H1 (cell line): Measurements from ENCODE around the gene PGP. TPM values are rescaled to one million over a fixed set of nuclear protein-coding genes. Genes with fewer than 3 reads are reported as not detected.

Source experiments
- CTCF ChIA-PET: fragments of 300-600 bp; sonication (Branson Sonifier 250); formaldehyde crosslinking; loops from one replicate; lab custom pipeline; 2021; ENCODE audit not compliant: partially characterized antibody; lab: Charles Lee
- POLR2A ChIA-PET: fragments of 300-600 bp; sonication (Branson Sonifier 250); formaldehyde crosslinking; loops from one replicate; lab custom pipeline; 2021; ENCODE audit warnings: inconsistent platforms; ENCODE audit not compliant: partially characterized antibody; lab: Charles Lee
- DNase-seq, 2 experiments: peaks; one replicate each; pipeline versions ENCODE4 v3.0.0 to v3.0.0-alpha.2; 2010 to 2022; ENCODE audit warnings: low spot score in 2 of 2, low read depth in 1 of 2, mixed read lengths in 1 of 2
- FAIRE-seq: peaks from 2 replicates; lab custom pipeline; 2011; peaks lifted over from hg19 to GRCh38; lab: Jason Lieb, UNC
- H2AFZ ChIP-seq: 2 replicates; pipeline ENCODE4 v1.8.1; 2012; ENCODE audit warnings: low read length, inconsistent platforms
- H2AK5ac ChIP-seq: 2 replicates; pipeline ENCODE4 v1.6.1; 2013; ENCODE audit warnings: low read depth, low read length
- H2BK120ac ChIP-seq: replicated peaks from 2 replicates; pipeline ENCODE3; 2013; ENCODE audit warnings: low read depth, low read length, inconsistent platforms
- H2BK12ac ChIP-seq: 2 replicates; pipeline ENCODE4 v1.6.1; 2013; ENCODE audit warnings: low read depth, low read length
- H2BK15ac ChIP-seq: 2 replicates; pipeline ENCODE4 v1.6.1; 2013; ENCODE audit warnings: low read length
- H2BK20ac ChIP-seq: 2 replicates; pipeline ENCODE4 v1.6.1; 2013; ENCODE audit warnings: low read length
- H2BK5ac ChIP-seq: 2 replicates; pipeline ENCODE4 v1.6.1; 2013; ENCODE audit warnings: low read depth, low read length
- H3K14ac ChIP-seq: 2 replicates; pipeline ENCODE4 v1.6.1; 2013; ENCODE audit warnings: inconsistent platforms; ENCODE audit not compliant: insufficient read length
- H3K18ac ChIP-seq: 2 replicates; pipeline ENCODE4 v1.6.1; 2013; ENCODE audit warnings: low read length; ENCODE audit errors: extremely low read depth
- H3K23ac ChIP-seq: 2 replicates; pipeline ENCODE4 v1.6.1; 2013; ENCODE audit warnings: inconsistent platforms; ENCODE audit not compliant: insufficient read length
- H3K23me2 ChIP-seq: 2 replicates; pipeline ENCODE4 v1.6.1; 2013; ENCODE audit warnings: low read depth, low read length
- H3K27ac ChIP-seq: 2 replicates; pipeline ENCODE4 v1.6.1; 2011; ENCODE audit warnings: low read depth, low read length, inconsistent platforms
- H3K27me3 ChIP-seq, 4 experiments: replicated peaks in 1 of 4; 1 replicate in 1 of 4; 2 replicates in 3 of 4; pipeline versions ENCODE4 v1.6.1 to v1.8.1; 2011 to 2013; ENCODE audit warnings: low read length in 3 of 4, mild to moderate bottlenecking in 3 of 4, inconsistent platforms in 2 of 4, mixed read lengths in 2 of 4, moderate library complexity in 1 of 4; ENCODE audit not compliant: control insufficient read depth in 3 of 4, insufficient read depth in 3 of 4; ENCODE audit errors: extremely low read depth in 1 of 4
- H3K36me3 ChIP-seq, 4 experiments: 2 replicates each; pipeline versions ENCODE4 v1.6.1 to v1.8.1; 2011 to 2013; ENCODE audit warnings: mild to moderate bottlenecking in 4 of 4, low read length in 3 of 4, moderate library complexity in 2 of 4, control low read depth in 1 of 4, inconsistent platforms in 1 of 4; ENCODE audit not compliant: insufficient read depth in 4 of 4, control insufficient read depth in 2 of 4
- H3K4ac ChIP-seq: replicated peaks from 2 replicates; pipeline ENCODE3; 2013; ENCODE audit warnings: low read length, low read depth, mixed read lengths, inconsistent platforms; ENCODE audit not compliant: insufficient read length
- H3K4me1 ChIP-seq, 4 experiments: replicated peaks in 1 of 4; 1 replicate in 1 of 4; 2 replicates in 3 of 4; pipeline versions ENCODE4 v1.6.1 to v1.8.1; 2011 to 2013; ENCODE audit warnings: low read length in 3 of 4, inconsistent platforms in 2 of 4, mixed read lengths in 1 of 4; ENCODE audit not compliant: insufficient read depth in 4 of 4, control insufficient read depth in 3 of 4
- H3K4me2 ChIP-seq, 2 experiments: 2 replicates each; pipeline versions ENCODE4 v1.6.1 to v1.8.1; 2011 to 2013; ENCODE audit warnings: low read depth in 2 of 2, low read length in 2 of 2, control low read depth in 1 of 2, inconsistent platforms in 1 of 2, mild to moderate bottlenecking in 1 of 2; ENCODE audit not compliant: insufficient read depth in 1 of 2
- H3K4me3 ChIP-seq, 4 experiments: fragments of 200-600, 300-600 bp in 1 of 4; sonication (generic), shearing (Covaris generic), sonication (Bioruptor Twin) in 1 of 4; 2 replicates each; pipeline versions ENCODE4 v1.5.1 to v1.8.1; 2011 to 2016; ENCODE audit warnings: low read length in 4 of 4, low read depth in 3 of 4, control low read depth in 2 of 4, inconsistent platforms in 2 of 4, mild to moderate bottlenecking in 2 of 4, mixed read lengths in 1 of 4, moderate library complexity in 1 of 4; ENCODE audit not compliant: insufficient read depth in 2 of 4; ENCODE audit errors: extremely low read depth in 1 of 4
- H3K56ac ChIP-seq: replicated peaks from 2 replicates; pipeline ENCODE3; 2013; ENCODE audit warnings: low read depth, mild to moderate bottlenecking, mixed read lengths, low read length, inconsistent platforms; ENCODE audit not compliant: insufficient read length
- H3K79me1 ChIP-seq: 2 replicates; pipeline ENCODE4 v1.6.1; 2013; ENCODE audit warnings: low read depth, low read length, control low read depth
- H3K79me2 ChIP-seq, 2 experiments: 2 replicates each; pipeline versions ENCODE4 v1.6.1 to v1.8.1; 2012 to 2013; ENCODE audit warnings: low read length in 2 of 2, mild to moderate bottlenecking in 2 of 2, inconsistent platforms in 1 of 2; ENCODE audit not compliant: insufficient read depth in 2 of 2, control insufficient read depth in 1 of 2
- H3K9ac ChIP-seq, 4 experiments: replicated peaks in 1 of 4; 1 replicate in 1 of 4; 2 replicates in 3 of 4; pipeline versions ENCODE4 v1.6.1 to v1.8.1; 2011 to 2013; ENCODE audit warnings: low read depth in 3 of 4, low read length in 3 of 4, control low read depth in 2 of 4, mild to moderate bottlenecking in 2 of 4, moderate library complexity in 2 of 4, inconsistent platforms in 1 of 4; ENCODE audit errors: extremely low read depth in 1 of 4
- H3K9me3 ChIP-seq, 2 experiments: 2 replicates each; pipeline versions ENCODE4 v1.6.1 to v1.8.1; 2012 to 2013; ENCODE audit warnings: mild to moderate bottlenecking in 2 of 2, moderate library complexity in 2 of 2, control low read depth in 1 of 2, inconsistent platforms in 1 of 2, low read depth in 1 of 2, low read length in 1 of 2, mixed read lengths in 1 of 2; ENCODE audit not compliant: insufficient read depth in 2 of 2
- H4K20me1 ChIP-seq, 2 experiments: replicated peaks in 1 of 2; 2 replicates each; pipeline versions ENCODE3 to v1.8.1; 2011 to 2013; ENCODE audit warnings: inconsistent platforms in 2 of 2, low read length in 2 of 2, mild to moderate bottlenecking in 1 of 2; ENCODE audit not compliant: insufficient read depth in 2 of 2, control insufficient read depth in 1 of 2
- H4K5ac ChIP-seq: 2 replicates; pipeline ENCODE4 v1.6.1; 2013; ENCODE audit warnings: low read length, low read depth, mixed read lengths, inconsistent platforms; ENCODE audit not compliant: insufficient read length
- H4K8ac ChIP-seq: 2 replicates; pipeline ENCODE4 v1.8.0; 2013; ENCODE audit warnings: mild to moderate bottlenecking, moderate library complexity, low read length, inconsistent platforms; ENCODE audit not compliant: insufficient read depth; ENCODE audit errors: extremely low read depth
- H4K91ac ChIP-seq: replicated peaks from 2 replicates; pipeline ENCODE3; 2013; ENCODE audit warnings: low read length, mixed read lengths, inconsistent platforms; ENCODE audit not compliant: insufficient read length
- EP300 ChIP-seq, 2 experiments: IDR thresholded peaks; 1 replicate in 1 of 2; 2 replicates in 1 of 2; pipeline ENCODE4 v1.6.1; 2011 to 2012; ENCODE audit warnings: low read depth in 2 of 2, low read length in 2 of 2, mild to moderate bottlenecking in 2 of 2, borderline replicate concordance in 1 of 2, inconsistent platforms in 1 of 2, moderate library complexity in 1 of 2
- KDM5A ChIP-seq: fragments of 200-600 bp; IDR thresholded peaks from 2 replicates; pipeline ENCODE4 v1.7.1; 2012; ENCODE audit warnings: mild to moderate bottlenecking, low read length, inconsistent platforms, mixed read lengths
- MAX ChIP-seq: IDR thresholded peaks from 2 replicates; pipeline ENCODE4 v1.6.1; 2012; ENCODE audit warnings: inconsistent platforms
- RAD21 ChIP-seq, 2 experiments: IDR thresholded peaks in 1 of 2; conservative IDR thresholded peaks in 1 of 2; 2 replicates each; pipeline ENCODE4 v1.6.1; 2011; ENCODE audit warnings: low read depth in 2 of 2, low read length in 2 of 2, improper control_type of control experiment in 1 of 2, inconsistent platforms in 1 of 2, mild to moderate bottlenecking in 1 of 2, moderate library complexity in 1 of 2
- RXRA ChIP-seq: IDR thresholded peaks from 2 replicates; pipeline ENCODE4 v1.6.1; 2011; ENCODE audit warnings: low read depth, mild to moderate bottlenecking, low read length, moderate library complexity; ENCODE audit not compliant: insufficient read depth
- SAP30 ChIP-seq: fragments of 300-600 bp; sonication (generic); IDR thresholded peaks from 2 replicates; pipeline ENCODE4 v1.7.1; 2012; ENCODE audit warnings: low read length, moderate library complexity, mild to moderate bottlenecking, inconsistent platforms; ENCODE audit not compliant: insufficient read depth, insufficient replicate concordance
- TBP ChIP-seq: IDR thresholded peaks from 2 replicates; pipeline ENCODE4 v1.6.1; 2011; ENCODE audit warnings: low read depth, low read length, improper control_type of control experiment
- whole genome bisulfite sequencing, 2 experiments: shearing (Covaris generic) in 1 of 2; methylation state at CpG; one replicate each; pipeline versions ENCODE4 v1.1.6 to v1.1.7; 2013 to 2015; ENCODE audit warnings: low lambda C conversion rate in 2 of 2, mixed read lengths in 2 of 2, inconsistent platforms in 1 of 2, low coverage in 1 of 2, missing lambda C conversion rate in 1 of 2; ENCODE audit not compliant: insufficient replicate concordance in 2 of 2, insufficient coverage in 1 of 2, insufficient read length in 1 of 2; ENCODE audit errors: extremely low coverage in 1 of 2, missing lambda C conversion rate in 1 of 2; 5-methylcytosine and 5-hydroxymethylcytosine counted together
- polyA plus RNA-seq, 7 experiments: library from polyadenylated mRNA; depleted of rRNA in 3 of 7; stranded (reverse) in 5 of 7; unstranded in 2 of 7; fragments of >200 nt in 5 of 7; fragments of 200-250 nt in 2 of 7; gene quantifications; 1 replicate in 5 of 7; 2 replicates in 1 of 7; 4 replicates in 1 of 7; pipeline versions ENCODE4 v1.2.1 to v1.2.3, GENCODE V29; 2011 to 2013; ENCODE audit warnings: missing spikeins in 2 of 7, mixed read lengths in 2 of 7
- total RNA-seq: library from RNA; stranded (reverse); fragmentation: NEBNext Ultra II Directional; extraction: Animal tissue kit (Norgen Biotek cat#: 25700); gene quantifications from 2 replicates; pipeline ENCODE4 v1.2.1, GENCODE V29; 2021
- TF ChIP-seq, protein P1 (sequence below), 3 experiments: IDR thresholded peaks; 1 replicate in 2 of 3; 2 replicates in 1 of 3; pipeline versions ENCODE4 v1.5.1 to v1.6.1; 2011; ENCODE audit warnings: low read length in 3 of 3, mild to moderate bottlenecking in 3 of 3, inconsistent platforms in 2 of 3, low read depth in 1 of 3, moderate library complexity in 1 of 3; ENCODE audit not compliant: insufficient read depth in 1 of 3; ENCODE audit errors: control extremely low read depth in 1 of 3

PGP gene
- total and polyA plus RNA-seq, 2 of the 8 experiments (the other 6 are each of a cell fraction or from before 2014, with no cell fraction given) = 30.9 to 55.9 TPM

DNA sequence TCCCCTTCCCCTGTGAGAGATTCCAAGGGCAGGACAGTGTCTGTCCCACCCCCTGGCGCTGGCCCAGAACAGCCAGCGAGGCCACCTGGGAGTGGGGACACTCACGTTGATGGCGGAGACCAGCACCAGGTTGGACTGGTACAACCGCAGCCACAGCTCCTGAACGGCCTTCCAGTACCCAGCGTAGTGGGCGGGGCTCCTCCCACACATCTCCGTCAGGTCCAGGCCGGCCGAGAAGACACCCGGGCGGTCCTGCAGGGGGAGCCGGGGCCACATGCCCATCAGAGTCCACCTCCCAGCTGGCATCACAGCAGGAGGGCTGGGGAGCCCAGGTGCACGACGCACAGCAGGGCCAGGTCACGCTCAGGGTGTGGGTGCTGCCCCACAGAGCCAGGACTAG lies 29.7 kb upstream of the PGP start:
- Histone ChIP-seq H3K79me2 (peaks cover 0 to 8% of the 10 kb centered on the region in 2 experiments; a peak in 2 of 4 replicates), H4K20me1 (peaks cover 4 to 19% of the 10 kb centered on the region in 2 experiments), H2BK12ac (no peak overlapping the region), H3K4me2 (no peak overlapping the region), H3K23me2 (no peaks in the 10 kb centered on the region), H3K36me3 (peaks cover 18 to 44% (median 32%) of the 10 kb centered on the region in 4 experiments), H3K4ac (no peak overlapping the region), H3K4me3 (no peak overlapping the region), H3K56ac (no peak overlapping the region), H3K23ac (no peak overlapping the region), H2BK5ac (no peak overlapping the region), H4K5ac (no peak overlapping the region), H3K14ac (no peak overlapping the region), H3K9ac (no peak overlapping the region), H3K9me3 (no peaks in the 10 kb centered on the region), H3K27ac (no peak overlapping the region), H2BK20ac (no peak overlapping the region), H3K18ac (no peak overlapping the region), H2AK5ac (no peak overlapping the region), H2BK120ac (no peak overlapping the region), H3K4me1 (no peaks in the 10 kb centered on the region), H4K91ac (no peak overlapping the region), H2AFZ (no peak overlapping the region), H3K79me1 (no peaks in the 10 kb centered on the region; the same call in 1 of the 2 replicates), H4K8ac (no peak overlapping the region), H2BK15ac (no peak overlapping the region), H3K27me3 (no peaks in the 10 kb centered on the region)
- 93% methylated on average over 17 of the region's 17 CpGs; no CpG with 5 or more reads in 1 of the 2 experiments for WGBS, 2 experiments
- no peak for DNase-seq
- FAIRE-seq = no peak
- CTCF ChIA-PET = interaction anchor here (1.1 to 2.1 kb wide), 4 partner anchors 9 to 257 kb away, joined by 3 to 9 read pairs (median 4); partner anchors contain the start of gene DNASE1L2
- POLR2A ChIA-PET = interaction anchor here (1.6 to 1.9 kb wide), 2 partner anchors 7 to 12 kb away, joined by 3 to 5 read pairs; no protein-coding TSS in a partner anchor
- no peak for TF ChIP-seq KDM5A
- TF ChIP-seq SAP30 = no peak
- no peak for TF ChIP-seq EP300 (IDR thresholded peaks at IDR 0.05; ENCODE audit: borderline replicate concordance in 1 of 2, low read depth in 2 of 2, low read length in 2 of 2)
- 0 out of 2 replicates have a peak, but pooled peaks have one; percentile 19 for TF ChIP-seq MAX
- no peak for TF ChIP-seq TBP
- TF ChIP-seq, protein P1, sequence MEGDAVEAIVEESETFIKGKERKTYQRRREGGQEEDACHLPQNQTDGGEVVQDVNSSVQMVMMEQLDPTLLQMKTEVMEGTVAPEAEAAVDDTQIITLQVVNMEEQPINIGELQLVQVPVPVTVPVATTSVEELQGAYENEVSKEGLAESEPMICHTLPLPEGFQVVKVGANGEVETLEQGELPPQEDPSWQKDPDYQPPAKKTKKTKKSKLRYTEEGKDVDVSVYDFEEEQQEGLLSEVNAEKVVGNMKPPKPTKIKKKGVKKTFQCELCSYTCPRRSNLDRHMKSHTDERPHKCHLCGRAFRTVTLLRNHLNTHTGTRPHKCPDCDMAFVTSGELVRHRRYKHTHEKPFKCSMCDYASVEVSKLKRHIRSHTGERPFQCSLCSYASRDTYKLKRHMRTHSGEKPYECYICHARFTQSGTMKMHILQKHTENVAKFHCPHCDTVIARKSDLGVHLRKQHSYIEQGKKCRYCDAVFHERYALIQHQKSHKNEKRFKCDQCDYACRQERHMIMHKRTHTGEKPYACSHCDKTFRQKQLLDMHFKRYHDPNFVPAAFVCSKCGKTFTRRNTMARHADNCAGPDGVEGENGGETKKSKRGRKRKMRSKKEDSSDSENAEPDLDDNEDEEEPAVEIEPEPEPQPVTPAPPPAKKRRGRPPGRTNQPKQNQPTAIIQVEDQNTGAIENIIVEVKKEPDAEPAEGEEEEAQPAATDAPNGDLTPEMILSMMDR (IDR thresholded peaks at IDR 0.05; ENCODE audit: control extremely low read depth in 1 of 3, insufficient read depth in 1 of 3, low read depth in 1 of 3, low read length in 3 of 3) = peak; percentile 13 to 44 (median 41); a peak in 2 of 4 replicates
- no peak for TF ChIP-seq RXRA
- peak; percentile 13 to 39; a peak in 2 of 4 replicates for TF ChIP-seq RAD21 (IDR thresholded peaks at IDR 0.05 in 1 of 2, conservative IDR thresholded peaks at IDR 0.05 in 1 of 2; ENCODE audit: low read depth in 2 of 2, low read length in 2 of 2)
